Neural cell (in vitro differentiated cells): ENCODE data around the gene SLC6A20. TPM values are rescaled to one million over a fixed set of nuclear protein-coding genes. Genes with fewer than 3 reads are reported as not detected.

Source experiments
- H2AFZ ChIP-seq: fragments of 200-600, 300-800 bp; sonication (generic), shearing (Covaris generic); 2 replicates; pipeline ENCODE4 v1.6.0; 2014; ENCODE audit warnings: low read depth, mild to moderate bottlenecking, antibody characterized with exemption, low read length, moderate library complexity
- H3F3A ChIP-seq: fragments of 200-600 bp; shearing (Covaris generic); 2 replicates; pipeline ENCODE4 v1.6.1; 2016; ENCODE audit warnings: mild to moderate bottlenecking, moderate library complexity, mixed read lengths, antibody characterized with exemption, low read length; ENCODE audit not compliant: insufficient read depth, poor library complexity, severe bottlenecking
- H3K27ac ChIP-seq: fragments of 200-600, 300-800 bp; sonication (generic), shearing (Covaris generic); 2 replicates; pipeline ENCODE4 v1.5.1; 2014; ENCODE audit warnings: mild to moderate bottlenecking, low read length, moderate library complexity
- H3K27me3 ChIP-seq: fragments of 300-800, 200-600 bp; sonication (generic), shearing (Covaris generic); 2 replicates; pipeline ENCODE4 v1.6.0; 2014; ENCODE audit warnings: mild to moderate bottlenecking, low read depth, low read length, moderate library complexity; ENCODE audit not compliant: insufficient read depth
- H3K36me3 ChIP-seq: fragments of 300-800, 200-600 bp; sonication (generic), shearing (Covaris generic); 2 replicates; pipeline ENCODE4 v1.5.1; 2014; ENCODE audit warnings: mild to moderate bottlenecking, antibody characterized with exemption, low read length, moderate library complexity; ENCODE audit not compliant: insufficient read depth
- H3K4me2 ChIP-seq: fragments of 300-800, 200-600 bp; sonication (generic), shearing (Covaris generic); 2 replicates; pipeline ENCODE4 v1.6.0; 2014; ENCODE audit warnings: mild to moderate bottlenecking, low read length
- H3K4me3 ChIP-seq: fragments of 300-800, 200-600 bp; sonication (generic), shearing (Covaris generic); 2 replicates; pipeline ENCODE4 v1.5.1; 2014; ENCODE audit warnings: mild to moderate bottlenecking, low read length, moderate library complexity
- H3K79me2 ChIP-seq: fragments of 200-600 bp; shearing (Covaris generic); replicated peaks from 2 replicates; pipeline ENCODE4 v1.6.0; 2014; ENCODE audit warnings: mild to moderate bottlenecking, low read length, moderate library complexity; ENCODE audit not compliant: insufficient read depth
- H3K9ac ChIP-seq: fragments of 300-800, 200-600 bp; sonication (generic), shearing (Covaris generic); 2 replicates; pipeline ENCODE4 v1.6.1; 2016; ENCODE audit warnings: mild to moderate bottlenecking, low read length, mixed read lengths
- H3K9me2 ChIP-seq: fragments of 200-600 bp; shearing (Covaris generic); 2 replicates; pipeline ENCODE4 v1.6.1; 2016; ENCODE audit warnings: mild to moderate bottlenecking, low read length, mixed read lengths; ENCODE audit not compliant: insufficient read depth
- H3K9me3 ChIP-seq: fragments of 200-600, 300-800 bp; sonication (generic), shearing (Covaris generic); 2 replicates; pipeline ENCODE4 v1.6.1; 2016; ENCODE audit warnings: mild to moderate bottlenecking, mixed run types, low read length, moderate library complexity, mixed read lengths
- H4K20me1 ChIP-seq: fragments of 200-600 bp; shearing (Covaris generic); 2 replicates; pipeline ENCODE4 v1.6.1; 2016; ENCODE audit warnings: mild to moderate bottlenecking, mixed run types; ENCODE audit not compliant: insufficient read depth
- CTCF ChIP-seq: fragments of 450-650 bp; IDR thresholded peaks from 2 replicates; pipeline ENCODE4 v1.5.1; 2014; ENCODE audit warnings: antibody characterized with exemption, mild to moderate bottlenecking, moderate library complexity; ENCODE audit not compliant: poor library complexity, severe bottlenecking
- EP300 ChIP-seq: fragments of 450-650 bp; conservative IDR thresholded peaks from 2 replicates; pipeline ENCODE4 v1.6.1; 2014; ENCODE audit warnings: antibody characterized with exemption, mild to moderate bottlenecking, moderate library complexity; ENCODE audit not compliant: poor library complexity, severe bottlenecking
- EZH2 ChIP-seq: fragments of 200-600, 300-800 bp; shearing (Covaris generic), sonication (generic); IDR thresholded peaks from 2 replicates; pipeline ENCODE4 v1.6.1; 2014; ENCODE audit warnings: antibody characterized with exemption, low read length, borderline replicate concordance, mild to moderate bottlenecking; ENCODE audit not compliant: insufficient read depth, poor library complexity, severe bottlenecking
- MXI1 ChIP-seq: fragments of 450-650 bp; conservative IDR thresholded peaks from 2 replicates; pipeline ENCODE4 v1.6.1; 2014; ENCODE audit warnings: antibody characterized with exemption, mild to moderate bottlenecking; ENCODE audit not compliant: poor library complexity, severe bottlenecking
- POLR2AphosphoS5 ChIP-seq: IDR thresholded peaks from 2 replicates; pipeline ENCODE4 v1.6.1; 2012
- RAD21 ChIP-seq: fragments of 450-650 bp; conservative IDR thresholded peaks from 2 replicates; pipeline ENCODE4 v1.6.1; 2014; ENCODE audit warnings: antibody characterized with exemption, mild to moderate bottlenecking, moderate library complexity
- REST ChIP-seq: IDR thresholded peaks from 2 replicates; pipeline ENCODE4 v1.6.1; 2012; ENCODE audit warnings: borderline replicate concordance
- SMC3 ChIP-seq: fragments of 450-650 bp; conservative IDR thresholded peaks from 2 replicates; pipeline ENCODE4 v1.6.1; 2014; ENCODE audit warnings: antibody characterized with exemption, mild to moderate bottlenecking, moderate library complexity; ENCODE audit not compliant: poor library complexity
- TAF1 ChIP-seq: IDR thresholded peaks from 2 replicates; pipeline ENCODE4 v1.6.1; 2012; ENCODE audit warnings: low read depth
- polyA plus RNA-seq: library from polyadenylated mRNA; depleted of rRNA; stranded (reverse); fragments of >200 nt; gene quantifications from 2 replicates; pipeline ENCODE4 v1.2.3, GENCODE V29; 2014

The SLC6A20 gene
- polyA plus RNA-seq, 1 donor from 2014 or later, result not detected

GRCh38 chr3:45832699-45833098, 36.4 kb upstream of the SLC6A20 start:
- peaks cover 10% of the 10 kb centered on the region for H3K36me3 ChIP-seq
- H3K27ac ChIP-seq, result no peak overlapping the region
- H3K9me2 ChIP-seq, result no peaks in the 10 kb centered on the region
- no peaks in the 10 kb centered on the region for H3K79me2 ChIP-seq
- no peaks in the 10 kb centered on the region for H3K9me3 ChIP-seq
- no peaks in the 10 kb centered on the region for H3F3A ChIP-seq
- TF ChIP-seq POLR2AphosphoS5 (no peak), EZH2 (no peak), SMC3 (peak; percentile 21), MXI1 (no peak), EP300 (no peak), REST (no peak), TAF1 (no peak), RAD21 (peak; percentile 22), CTCF (peak; percentile 27)
- no peak overlapping the region for H3K4me2 ChIP-seq
- no peak overlapping the region for H3K4me3 ChIP-seq
- no peaks in the 10 kb centered on the region for H3K27me3 ChIP-seq
- H2AFZ ChIP-seq, result no peak overlapping the region
- H4K20me1 ChIP-seq, result no peaks in the 10 kb centered on the region
- H3K9ac ChIP-seq, result no peak overlapping the region

- TF ChIP-seq EZH2, result no peak
- TF ChIP-seq REST, result no peak
- TF ChIP-seq TAF1, result no peak
- TF ChIP-seq POLR2AphosphoS5, result no peak
- TF ChIP-seq SMC3, result no peak
- no peak for TF ChIP-seq MXI1
- TF ChIP-seq RAD21, result no peak
- no peak for TF ChIP-seq EP300
- TF ChIP-seq CTCF, result no peak
- peaks cover 14% of the 10 kb centered on the region for H3K36me3 ChIP-seq
- H2AFZ ChIP-seq, result no peak overlapping the region
- H3K79me2 ChIP-seq, result no peaks in the 10 kb centered on the region
- no peaks in the 10 kb centered on the region for H3K9me2 ChIP-seq
- H3K4me2 ChIP-seq, result no peak overlapping the region
- H3K9ac ChIP-seq, result no peak overlapping the region
- H3K27ac ChIP-seq, result no peak overlapping the region
- no peaks in the 10 kb centered on the region for H4K20me1 ChIP-seq
- H3K27me3 ChIP-seq, result no peaks in the 10 kb centered on the region
- H3K4me3 ChIP-seq, result no peak overlapping the region
- H3F3A ChIP-seq, result no peaks in the 10 kb centered on the region
- H3K9me3 ChIP-seq, result no peaks in the 10 kb centered on the region
These were observed 33.8 kb upstream of the SLC6A20 start for GRCh38 chr3:45830121-45830520.
